Mesendoderm (in vitro differentiated cells): ENCODE measurements around the gene OSBPL5.
"Not testable (repeated sequence)": the region's sequence is repeated elsewhere in the genome, so short reads cannot be mapped to it uniquely, and the experiment has no call there.

Experiments used
- DNase-seq: peaks from one replicate; pipeline ENCODE4 v3.0.0; 2013
- H2AK5ac ChIP-seq: 2 replicates; pipeline ENCODE4 v1.6.1; 2013; ENCODE audit warnings: low read length, inconsistent platforms
- H2BK120ac ChIP-seq: 2 replicates; pipeline ENCODE4 v1.6.1; 2013; ENCODE audit warnings: low read depth, mild to moderate bottlenecking, low read length, moderate library complexity, mixed read lengths
- H2BK15ac ChIP-seq: replicated peaks from 2 replicates; pipeline ENCODE4 v1.6.1; 2013; ENCODE audit warnings: low read depth, mild to moderate bottlenecking, moderate library complexity
- H2BK5ac ChIP-seq: 2 replicates; pipeline ENCODE4 v1.6.1; 2013; ENCODE audit warnings: low read length, inconsistent platforms
- H3K18ac ChIP-seq: 2 replicates; pipeline ENCODE4 v1.6.1; 2013; ENCODE audit warnings: mild to moderate bottlenecking, low read length, mixed read lengths
- H3K23ac ChIP-seq: one replicate; pipeline ENCODE4 v1.6.1; 2013; ENCODE audit warnings: low read length
- H3K27ac ChIP-seq: 2 replicates; pipeline ENCODE4 v1.5.1; 2013; ENCODE audit warnings: low read depth, mild to moderate bottlenecking, inconsistent platforms, low read length, moderate library complexity
- H3K27me3 ChIP-seq: 2 replicates; pipeline ENCODE4 v1.6.1; 2013; ENCODE audit warnings: low read length, control low read depth, mild to moderate bottlenecking, inconsistent platforms; ENCODE audit not compliant: insufficient read depth, poor library complexity
- H3K36me3 ChIP-seq: 2 replicates; pipeline ENCODE4 v1.6.1; 2013; ENCODE audit warnings: low read length, inconsistent platforms; ENCODE audit not compliant: control insufficient read depth, insufficient read depth
- H3K4ac ChIP-seq: one replicate; pipeline ENCODE4 v1.6.1; 2013; ENCODE audit warnings: low read depth, mild to moderate bottlenecking, low read length, moderate library complexity
- H3K4me1 ChIP-seq: 2 replicates; pipeline ENCODE4 v1.6.1; 2013; ENCODE audit warnings: low read depth, low read length, inconsistent platforms; ENCODE audit not compliant: control insufficient read depth
- H3K4me2 ChIP-seq: 2 replicates; pipeline ENCODE4 v1.6.1; 2013; ENCODE audit warnings: low read length
- H3K4me3 ChIP-seq: 2 replicates; pipeline ENCODE4 v1.5.1; 2013; ENCODE audit warnings: mild to moderate bottlenecking, low read length
- H3K56ac ChIP-seq: one replicate; pipeline ENCODE4 v1.6.1; 2013; ENCODE audit warnings: low read length
- H3K79me1 ChIP-seq: 2 replicates; pipeline ENCODE4 v1.6.1; 2013; ENCODE audit warnings: low read length, inconsistent platforms
- H3K79me2 ChIP-seq: 2 replicates; pipeline ENCODE4 v1.6.1; 2013; ENCODE audit warnings: mild to moderate bottlenecking, low read length; ENCODE audit not compliant: control insufficient read depth, insufficient read depth
- H3K9ac ChIP-seq: 2 replicates; pipeline ENCODE4 v1.6.1; 2013; ENCODE audit warnings: low read length, inconsistent platforms
- H4K5ac ChIP-seq: one replicate; pipeline ENCODE4 v1.6.1; 2013; ENCODE audit warnings: low read length
- H4K8ac ChIP-seq: one replicate; pipeline ENCODE4 v1.6.1; 2013; ENCODE audit warnings: low read depth, mild to moderate bottlenecking, control low read depth, low read length, moderate library complexity
- WGBS: extraction: QIAGEN DNeasy Blood & Tissue Kit; methylation state at CpG from one replicate; pipeline ENCODE4 v1.1.7; 2013; ENCODE audit warnings: low lambda C conversion rate, missing lambda C conversion rate; ENCODE audit not compliant: insufficient coverage; ENCODE audit errors: extremely low coverage; 5-methylcytosine and 5-hydroxymethylcytosine counted together

The OSBPL5 gene

DNA sequence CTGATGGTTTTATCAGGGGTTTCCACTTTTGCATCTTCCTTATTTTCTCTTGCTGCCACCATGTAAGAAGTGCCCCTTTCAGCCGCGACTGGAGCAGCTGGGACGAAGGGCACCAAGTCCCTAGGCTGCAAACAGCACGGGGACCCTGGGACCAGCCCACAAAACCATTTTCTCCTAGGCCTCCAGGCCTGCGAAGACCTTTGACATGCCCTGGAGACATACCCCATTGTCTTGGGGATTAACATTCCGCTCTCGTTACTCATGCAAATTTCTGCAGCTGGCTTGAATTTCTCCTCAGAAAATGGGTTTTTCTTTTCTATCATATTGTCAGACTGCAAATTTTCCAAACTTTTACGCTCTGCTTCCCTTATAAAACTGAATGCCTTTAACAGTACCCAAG lies 101.2 kb downstream of the OSBPL5 start:
- H3K79me1 ChIP-seq, H3K27ac ChIP-seq, H3K4me3 ChIP-seq, H3K9ac ChIP-seq, H4K8ac ChIP-seq, H3K27me3 ChIP-seq, H2BK120ac ChIP-seq, H3K18ac ChIP-seq, H3K36me3 ChIP-seq, H3K4ac ChIP-seq, H3K79me2 ChIP-seq, H2BK15ac ChIP-seq, H3K4me1 ChIP-seq, H2AK5ac ChIP-seq, H3K4me2 ChIP-seq, H2BK5ac ChIP-seq, H3K56ac ChIP-seq, H4K5ac ChIP-seq, H3K23ac ChIP-seq: not testable (repeated sequence)
- DNase-seq = peak; percentile 91
- WGBS = no CpG with 5 or more reads among the region's 8 CpGs

DNA sequence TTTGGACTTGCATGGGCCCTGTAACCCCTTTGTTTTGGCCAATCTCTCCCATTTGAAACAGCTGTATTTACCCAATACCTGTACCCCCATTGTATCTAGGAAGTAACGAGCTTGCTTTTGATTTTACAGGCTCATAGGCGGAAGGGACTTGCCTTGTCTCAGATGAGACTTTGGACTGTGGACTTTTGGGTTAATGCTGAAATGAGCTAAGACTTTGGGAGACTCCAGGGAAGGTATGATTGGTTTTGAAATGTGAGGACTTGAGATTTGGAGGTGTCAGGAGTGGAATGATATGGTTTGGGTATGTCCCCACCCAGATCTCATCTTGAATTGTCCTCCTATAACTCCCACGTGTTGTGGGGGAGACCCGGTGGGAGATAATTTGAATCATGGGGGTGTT lies 101.7 kb downstream of the OSBPL5 start:
- H4K8ac ChIP-seq, H3K4me1 ChIP-seq, H2BK15ac ChIP-seq, H3K27ac ChIP-seq, H2BK120ac ChIP-seq, H3K18ac ChIP-seq, H3K4me2 ChIP-seq, H3K36me3 ChIP-seq, DNase-seq, H2AK5ac ChIP-seq, H3K4me3 ChIP-seq, H3K56ac ChIP-seq, H3K79me1 ChIP-seq, H3K23ac ChIP-seq, H3K4ac ChIP-seq, H3K79me2 ChIP-seq, H3K27me3 ChIP-seq, H3K9ac ChIP-seq, H2BK5ac ChIP-seq, H4K5ac ChIP-seq: not testable (repeated sequence)
- no CpG with 5 or more reads among the region's 4 CpGs for WGBS

DNA sequence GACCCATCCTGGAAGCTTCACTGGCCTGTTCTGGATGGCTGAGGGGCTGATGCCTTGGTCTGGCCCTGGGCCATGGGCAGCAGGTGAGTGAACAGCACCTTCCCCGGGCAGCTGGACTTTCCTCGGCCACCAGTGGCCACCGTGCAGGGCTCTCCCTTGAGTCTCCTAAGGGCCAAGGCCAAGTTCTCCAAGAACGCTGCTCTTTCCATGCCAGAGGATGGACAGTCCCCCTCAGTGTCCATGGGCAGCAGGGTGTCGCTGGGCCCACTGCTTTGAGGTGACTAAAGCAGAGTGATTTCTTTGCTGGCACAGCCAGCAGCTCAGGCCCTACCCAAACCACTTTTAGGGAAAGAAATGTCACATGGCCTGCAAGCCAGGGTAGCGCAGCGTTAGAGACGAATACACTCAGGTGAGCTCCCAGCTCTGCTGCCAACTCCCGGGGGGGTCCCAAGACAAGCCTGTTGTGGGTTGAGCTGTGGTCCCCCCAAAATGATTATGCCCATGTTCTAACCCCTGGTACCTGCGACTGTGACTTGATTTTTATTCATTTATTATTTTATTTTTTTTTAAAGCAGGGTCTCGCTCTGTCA lies 104.6 kb downstream of the OSBPL5 start:
- no peak overlapping the region for H3K23ac ChIP-seq
- H3K79me2 ChIP-seq = peaks cover 16% of the 10 kb centered on the region
- H2BK120ac ChIP-seq = no peak overlapping the region
- H3K4ac ChIP-seq = no peak overlapping the region
- no peak overlapping the region for H3K27ac ChIP-seq
- H3K79me1 ChIP-seq = peaks cover 9% of the 10 kb centered on the region
- H2AK5ac ChIP-seq = no peak overlapping the region
- no CpG with 5 or more reads among the region's 11 CpGs for WGBS
- H3K4me2 ChIP-seq = no peak overlapping the region
- no peak overlapping the region for H3K56ac ChIP-seq
- H3K4me1 ChIP-seq = no peaks in the 10 kb centered on the region
- H3K4me3 ChIP-seq = no peak overlapping the region
- H3K36me3 ChIP-seq = no peaks in the 10 kb centered on the region
- no peak overlapping the region for H2BK5ac ChIP-seq
- no peak overlapping the region for H2BK15ac ChIP-seq
- no peak for DNase-seq
- no peak overlapping the region for H4K5ac ChIP-seq
- H4K8ac ChIP-seq = no peak overlapping the region
- H3K27me3 ChIP-seq = no peaks in the 10 kb centered on the region
- H3K18ac ChIP-seq = no peak overlapping the region
- no peak overlapping the region for H3K9ac ChIP-seq

DNA sequence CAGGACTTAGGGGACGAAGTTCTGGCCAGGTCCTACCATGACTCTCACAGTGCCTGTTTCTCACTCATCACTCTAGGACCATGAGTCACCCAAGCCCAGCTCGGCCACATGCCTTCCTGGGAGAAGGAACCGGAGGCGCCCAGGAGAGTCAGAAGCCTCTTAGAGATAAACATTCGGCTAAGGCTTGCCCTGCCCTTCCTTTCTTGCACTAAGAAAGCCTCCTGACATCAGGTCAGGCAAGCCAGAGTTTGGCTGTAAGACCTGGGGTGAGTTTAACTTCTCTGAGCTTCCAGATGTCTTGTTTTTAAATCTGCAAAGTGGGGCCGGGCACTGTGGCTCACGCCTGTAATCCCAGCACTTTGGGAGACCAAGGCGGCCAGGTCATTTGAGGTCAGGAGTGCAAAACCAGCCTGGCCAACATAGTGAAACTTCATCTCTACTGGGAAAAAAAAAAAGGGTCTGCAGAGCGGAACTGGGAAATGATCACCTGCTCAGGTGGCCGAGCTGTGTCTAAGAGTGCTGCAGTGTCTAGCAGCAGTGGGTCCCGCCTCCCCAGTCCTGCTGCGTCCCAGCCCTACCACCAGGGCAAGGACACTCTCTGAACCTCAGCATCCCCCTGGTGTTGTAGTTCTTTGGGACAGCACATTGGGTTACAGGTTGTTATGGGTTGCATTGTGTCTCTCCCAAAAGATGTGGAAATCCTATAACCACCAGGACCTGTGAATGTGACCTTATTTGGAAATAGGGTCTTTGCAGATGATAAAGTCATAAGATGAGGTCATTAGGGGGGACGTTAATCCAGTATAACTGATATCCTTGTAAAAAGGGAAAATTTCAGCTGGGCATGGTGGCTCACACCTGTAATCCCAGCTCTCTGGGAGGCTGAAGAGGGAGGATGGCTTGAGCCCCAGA lies 106.1 kb downstream of the OSBPL5 start:
- Histone ChIP-seq H3K9ac (no peak overlapping the region), H3K4me2 (no peak overlapping the region), H2BK15ac (no peak overlapping the region), H2BK5ac (no peak overlapping the region), H3K27ac (no peak overlapping the region), H3K79me1 (peaks cover 18% of the 10 kb centered on the region), H3K4me3 (no peak overlapping the region), H3K4ac (no peak overlapping the region), H4K8ac (no peak overlapping the region), H3K79me2 (peaks cover 30% of the 10 kb centered on the region), H4K5ac (no peak overlapping the region), H3K4me1 (no peaks in the 10 kb centered on the region), H3K36me3 (peaks cover 1% of the 10 kb centered on the region), H3K56ac (peak overlapping the region; percentile 60), H2BK120ac (no peak overlapping the region), H2AK5ac (no peak overlapping the region), H3K18ac (no peak overlapping the region), H3K27me3 (no peaks in the 10 kb centered on the region), H3K23ac (no peak overlapping the region)
- peak; percentile 76 for DNase-seq
- no CpG with 5 or more reads among the region's 13 CpGs for WGBS

DNA sequence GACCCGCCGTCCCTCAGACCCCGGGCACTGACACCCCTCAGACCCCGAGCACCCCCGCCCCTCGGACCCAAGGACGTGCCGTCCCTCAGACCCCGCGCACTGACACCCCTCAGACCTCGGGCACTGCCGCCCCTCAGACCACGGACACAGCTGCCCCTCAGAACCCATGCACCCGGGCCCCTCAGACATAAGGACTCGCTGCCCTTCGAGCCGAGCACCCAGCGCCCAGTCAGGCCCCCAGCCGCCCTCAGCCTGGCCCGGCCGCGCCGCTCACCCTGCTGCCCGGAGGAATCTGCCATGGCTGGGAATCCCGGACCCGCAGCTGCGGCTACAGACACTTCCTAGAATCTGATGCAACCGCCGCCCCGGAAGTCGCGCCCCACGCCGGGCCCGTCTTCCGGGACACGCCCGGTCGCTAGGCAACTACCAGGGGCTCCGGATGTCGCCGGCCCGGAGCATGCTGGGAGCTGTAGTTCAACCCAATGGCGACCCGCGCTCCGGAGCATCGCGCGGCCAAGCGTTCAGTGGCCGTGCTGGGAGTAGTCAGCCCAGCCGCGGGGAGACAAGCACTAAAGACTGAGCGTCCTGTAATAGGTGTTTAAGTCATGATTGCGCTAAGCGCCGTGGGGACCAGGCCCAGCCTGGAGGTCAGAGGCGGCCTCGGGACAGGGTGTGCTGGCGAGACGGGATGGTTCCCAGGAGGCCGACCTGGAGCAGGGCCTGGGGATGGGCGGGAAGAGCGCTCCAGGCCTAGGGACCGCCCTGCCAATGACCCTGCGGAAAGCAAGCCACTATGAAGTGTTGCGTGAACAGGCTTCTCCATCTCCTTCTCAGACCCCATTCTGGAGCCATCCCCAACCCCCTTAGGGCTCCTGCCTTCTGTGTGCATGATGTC lies 107.8 kb downstream of the OSBPL5 start, which contains the start of gene CARS1:
CARS1 (minus strand) TSS at position 355 of the 895 bp plus-strand sequence; CDS start at position 299, 56 bp downstream.
- H3K27ac ChIP-seq = peak within 1 kb of the TSS; percentile 50
- peak; percentile 97 for DNase-seq
- H3K18ac ChIP-seq = peak within 1 kb of the TSS; percentile 70
- peak within 1 kb of the TSS; percentile 99 for H3K56ac ChIP-seq
- H3K36me3 ChIP-seq = peaks cover 4% of the 10 kb centered on the region
- H2BK120ac ChIP-seq = peak within 1 kb of the TSS; percentile 46
- no peak within 1 kb of the TSS for H4K8ac ChIP-seq
- H2AK5ac ChIP-seq = peak within 1 kb of the TSS; percentile 23
- no peaks in the 10 kb centered on the region for H3K4me1 ChIP-seq
- H2BK5ac ChIP-seq = peak within 1 kb of the TSS; percentile 61
- H3K4ac ChIP-seq = peak within 1 kb of the TSS; percentile 96
- H3K4me2 ChIP-seq = peak within 1 kb of the TSS; percentile 96
- H3K79me1 ChIP-seq = peaks cover 30% of the 10 kb centered on the region
- peaks cover 43% of the 10 kb centered on the region for H3K79me2 ChIP-seq
- H4K5ac ChIP-seq = no peak within 1 kb of the TSS
- H3K27me3 ChIP-seq = no peaks in the 10 kb centered on the region
- peak within 1 kb of the TSS; percentile 92 for H3K9ac ChIP-seq
- peak within 1 kb of the TSS; percentile 98 for H3K4me3 ChIP-seq
- peak within 1 kb of the TSS; percentile 48 for H3K23ac ChIP-seq
- no CpG with 5 or more reads among the region's 68 CpGs for WGBS
- H2BK15ac ChIP-seq = peak within 1 kb of the TSS; percentile 19
